ENCODE data around the gene TLL2.

The TLL2 gene

GRCh38 chr10:96497391-96497790, 16.3 kb downstream of the TLL2 start:
- H3K4me3 ChIP-seq (ENCODE audit: low read length) = no peak overlapping the region
- DNase-seq (ENCODE audit: low read depth) = no peak
- TF ChIP-seq, protein P1, sequence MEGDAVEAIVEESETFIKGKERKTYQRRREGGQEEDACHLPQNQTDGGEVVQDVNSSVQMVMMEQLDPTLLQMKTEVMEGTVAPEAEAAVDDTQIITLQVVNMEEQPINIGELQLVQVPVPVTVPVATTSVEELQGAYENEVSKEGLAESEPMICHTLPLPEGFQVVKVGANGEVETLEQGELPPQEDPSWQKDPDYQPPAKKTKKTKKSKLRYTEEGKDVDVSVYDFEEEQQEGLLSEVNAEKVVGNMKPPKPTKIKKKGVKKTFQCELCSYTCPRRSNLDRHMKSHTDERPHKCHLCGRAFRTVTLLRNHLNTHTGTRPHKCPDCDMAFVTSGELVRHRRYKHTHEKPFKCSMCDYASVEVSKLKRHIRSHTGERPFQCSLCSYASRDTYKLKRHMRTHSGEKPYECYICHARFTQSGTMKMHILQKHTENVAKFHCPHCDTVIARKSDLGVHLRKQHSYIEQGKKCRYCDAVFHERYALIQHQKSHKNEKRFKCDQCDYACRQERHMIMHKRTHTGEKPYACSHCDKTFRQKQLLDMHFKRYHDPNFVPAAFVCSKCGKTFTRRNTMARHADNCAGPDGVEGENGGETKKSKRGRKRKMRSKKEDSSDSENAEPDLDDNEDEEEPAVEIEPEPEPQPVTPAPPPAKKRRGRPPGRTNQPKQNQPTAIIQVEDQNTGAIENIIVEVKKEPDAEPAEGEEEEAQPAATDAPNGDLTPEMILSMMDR (conservative IDR thresholded peaks at IDR 0.05; ENCODE audit: low read length) = no peak

DNA sequence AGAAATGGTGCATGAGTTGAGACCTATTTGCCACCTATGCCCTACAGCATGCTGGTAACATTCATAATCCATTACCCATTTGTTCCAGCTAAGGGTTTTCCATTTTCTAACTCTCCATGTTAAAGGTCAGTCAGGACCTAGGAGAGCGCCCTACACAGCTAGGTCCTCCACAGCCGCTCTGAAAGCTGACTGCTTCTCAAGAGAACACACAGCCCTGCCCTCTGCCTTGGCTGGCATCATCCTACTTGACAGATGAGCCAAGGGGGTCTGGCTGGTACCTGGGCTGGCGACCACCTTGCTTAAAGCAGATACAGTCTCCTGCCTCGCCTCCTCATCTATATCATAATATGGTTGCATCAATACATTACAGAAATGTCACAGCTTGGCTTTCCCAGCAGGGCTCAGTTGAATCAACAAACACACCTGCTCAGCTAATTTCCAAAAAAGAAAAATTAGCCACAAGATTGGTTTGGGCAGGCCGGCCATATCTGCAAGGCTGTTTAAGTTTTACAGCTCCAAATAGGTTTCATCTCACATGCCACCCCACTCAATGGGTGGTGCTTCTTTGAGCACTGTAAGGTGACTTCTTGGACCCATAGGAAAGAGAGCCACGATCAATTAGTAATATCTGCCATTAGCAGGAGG, 17.3 kb downstream of the TLL2 start:
- TF ChIP-seq, protein P1 (conservative IDR thresholded peaks at IDR 0.05; ENCODE audit: low read length) = no peak
- no peak overlapping the region for H3K4me3 ChIP-seq (ENCODE audit: low read length)
- no peak for DNase-seq (ENCODE audit: low read depth)

DNA sequence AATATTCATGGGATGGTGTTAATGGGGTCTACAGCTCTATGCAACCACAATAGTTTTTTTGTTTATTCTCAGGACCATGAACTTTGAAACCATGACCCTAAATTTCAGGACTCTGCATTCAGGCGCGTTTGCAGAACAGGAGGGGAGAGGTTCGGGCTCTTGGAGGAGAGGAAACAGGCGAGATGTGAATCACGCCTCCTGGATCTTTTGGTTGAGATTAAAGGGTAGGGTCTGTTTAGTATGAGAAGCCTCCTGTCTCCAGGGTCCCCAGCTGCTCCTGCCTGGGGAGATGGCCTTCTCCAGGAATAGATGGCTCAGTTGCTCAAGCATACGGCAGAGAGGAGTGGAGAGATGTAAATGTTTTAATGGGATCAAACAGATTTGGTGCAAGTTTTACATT, 18.2 kb downstream of the TLL2 start:
- TF ChIP-seq, protein P1 (conservative IDR thresholded peaks at IDR 0.05; ENCODE audit: low read length) = no peak
- no peak for DNase-seq (ENCODE audit: low read depth)
- no peak overlapping the region for H3K4me3 ChIP-seq (ENCODE audit: low read length)

- DNase-seq (ENCODE audit: low read depth) = no peak
- no peak overlapping the region for H3K4me3 ChIP-seq (ENCODE audit: low read length)
- TF ChIP-seq, protein P1 (conservative IDR thresholded peaks at IDR 0.05; ENCODE audit: low read length) = no peak
Measured at GRCh38 chr10:96494694-96495093, 19.0 kb downstream of the TLL2 start.

DNA sequence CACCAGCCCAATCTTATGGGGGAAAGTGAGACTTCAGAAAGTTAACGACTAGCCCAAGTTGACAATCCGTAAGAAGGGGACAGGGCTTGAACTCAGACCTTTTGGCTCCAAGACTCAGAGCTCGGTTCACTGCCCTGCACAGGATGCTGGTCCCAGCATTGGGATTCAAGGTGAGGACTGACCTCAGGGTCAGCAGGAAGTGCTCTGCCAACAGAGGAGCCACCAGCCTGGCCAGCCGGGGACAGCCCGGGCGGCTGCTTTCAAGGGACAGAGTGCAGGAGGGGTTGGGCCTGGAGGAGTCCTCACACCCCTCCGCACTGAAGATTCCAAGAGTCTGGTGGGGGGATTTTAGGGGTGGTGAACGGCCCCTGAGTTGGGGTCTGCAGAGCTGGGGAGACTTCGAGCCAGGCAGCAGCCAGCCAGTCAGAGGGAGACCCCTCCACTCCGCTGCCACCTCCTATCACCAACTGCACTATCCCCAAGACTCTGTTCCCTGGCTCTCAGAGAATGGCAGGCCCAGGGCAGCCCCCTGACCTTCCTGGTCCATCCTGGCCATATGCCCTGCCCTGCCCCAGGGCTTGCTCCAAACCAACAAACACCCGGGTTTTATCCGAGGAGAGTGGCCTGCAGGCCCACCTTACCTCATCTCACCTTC, 19.7 kb downstream of the TLL2 start:
- H3K4me3 ChIP-seq (ENCODE audit: low read length) = no peak overlapping the region
- no peak for DNase-seq (ENCODE audit: low read depth)
- TF ChIP-seq, protein P1 (conservative IDR thresholded peaks at IDR 0.05; ENCODE audit: low read length) = no peak

DNA sequence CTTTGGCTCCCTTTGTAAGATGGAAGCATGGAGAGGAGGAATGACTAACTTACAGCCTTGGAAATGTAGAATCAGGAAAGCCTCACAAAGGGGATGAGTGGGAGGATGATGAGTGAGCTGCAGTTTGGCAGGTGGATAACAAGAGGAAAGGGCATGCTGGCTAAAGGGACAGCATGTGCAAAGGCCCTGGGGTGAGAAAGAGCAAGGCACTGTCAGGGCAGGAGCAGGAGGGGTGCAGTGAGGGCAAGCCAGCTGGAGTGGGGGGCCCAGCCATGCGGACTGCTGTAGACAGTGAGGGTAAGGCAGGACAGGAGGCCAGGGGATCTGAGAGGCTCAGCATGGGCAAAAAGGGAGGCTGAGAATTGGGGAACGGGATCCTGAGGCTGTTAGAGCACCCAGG, 20.5 kb downstream of the TLL2 start:
- no peak overlapping the region for H3K4me3 ChIP-seq (ENCODE audit: low read length)
- TF ChIP-seq, protein P1 (conservative IDR thresholded peaks at IDR 0.05; ENCODE audit: low read length) = no peak
- DNase-seq (ENCODE audit: low read depth) = no peak

DNA sequence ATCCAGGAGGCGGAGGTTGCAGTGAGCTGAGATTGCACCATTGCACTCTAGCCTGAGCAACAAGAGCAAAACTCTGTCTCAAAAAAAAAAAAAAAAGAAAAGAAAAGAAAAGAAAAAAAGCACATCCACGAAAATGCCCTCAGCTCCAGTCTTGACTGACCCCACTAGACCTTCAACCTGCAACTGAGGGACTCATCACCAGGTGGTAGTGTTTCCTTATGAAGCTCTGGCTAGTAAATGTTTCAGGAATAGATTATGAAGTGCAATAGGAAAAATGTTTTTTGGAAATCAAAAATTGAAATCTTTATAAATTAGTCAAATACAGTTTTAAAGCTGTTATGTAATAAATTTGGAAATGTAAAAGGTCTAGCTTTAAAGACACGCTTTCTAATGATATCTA, 22.4 kb downstream of the TLL2 start:
- TF ChIP-seq, protein P1 (conservative IDR thresholded peaks at IDR 0.05; ENCODE audit: low read length) = peak; percentile 28
- H3K4me3 ChIP-seq (ENCODE audit: low read length) = no peak overlapping the region
- no peak for DNase-seq (ENCODE audit: low read depth)

All from AG10803 (cell line).